HEK293 (cell line): Measurements from ENCODE around the gene PARD3B.

ENCODE experiments used
- CTCF ChIA-PET: fragments of 350-600 bp; formaldehyde crosslinking; extraction: SDS; loops from one replicate; lab custom pipeline; 2021; ENCODE audit warnings: antibody characterized with exemption; lab: Yijun Ruan, JAX
- POLR2A ChIA-PET: fragments of 300-600 bp; formaldehyde crosslinking; extraction: SDS; loops from one replicate; lab custom pipeline; 2020; ENCODE audit warnings: antibody characterized with exemption, inconsistent platforms; lab: Yijun Ruan, JAX
- H3K27ac ChIP-seq: fragments of 200-500 bp; sonication (Bioruptor generic); 2 replicates; pipeline ENCODE4 v1.5.1; 2014; ENCODE audit warnings: low read depth, low read length, control low read depth, inconsistent platforms; ENCODE audit errors: extremely low read depth
- H3K36me3 ChIP-seq, 2 experiments: fragments of 200-500 bp in 1 of 2; sonication (Bioruptor generic) in 1 of 2; 1 replicate in 1 of 2; 2 replicates in 1 of 2; pipeline ENCODE4 v1.5.1; 2014 to 2017; ENCODE audit warnings: inconsistent platforms in 2 of 2, low read length in 2 of 2; ENCODE audit not compliant: control insufficient read depth in 2 of 2, insufficient read depth in 1 of 2
- H3K4me1 ChIP-seq: fragments of 200-500 bp; sonication (Bioruptor generic); 2 replicates; pipeline ENCODE4 v1.5.1; 2014; ENCODE audit warnings: mild to moderate bottlenecking, low read length, inconsistent platforms; ENCODE audit not compliant: control insufficient read depth, insufficient read depth
- H3K4me3 ChIP-seq: 2 replicates; pipeline ENCODE4 v1.5.1; 2011; ENCODE audit warnings: low read depth, mild to moderate bottlenecking, control low read depth, low read length, moderate library complexity
- H3K9me3 ChIP-seq: fragments of 200-500 bp; sonication (Bioruptor generic); 2 replicates; pipeline ENCODE4 v1.5.1; 2014; ENCODE audit warnings: low read depth, low read length, inconsistent platforms; ENCODE audit not compliant: control insufficient read depth, insufficient read depth
- HOXC10 ChIP-seq: sonication (generic); formaldehyde crosslinking; IDR thresholded peaks from 2 replicates; pipeline ENCODE4 v1.8.1; 2023; ENCODE audit warnings: mild to moderate bottlenecking, missing genetic modification reagents
- MZF1 ChIP-seq: fragments of 450-650 bp; formaldehyde crosslinking; IDR thresholded peaks from 2 replicates; pipeline ENCODE4 v1.5.1; 2017; ENCODE audit warnings: missing biosample characterization, missing genetic modification characterization, borderline replicate concordance
- YY1 ChIP-seq: fragments of 450-650 bp; formaldehyde crosslinking; IDR thresholded peaks from 2 replicates; pipeline ENCODE4 v1.5.1; 2018; ENCODE audit warnings: missing biosample characterization, missing genetic modification characterization
- ZBTB1 ChIP-seq: fragments of 450-650 bp; formaldehyde crosslinking; IDR thresholded peaks from 2 replicates; pipeline ENCODE4 v1.5.1; 2016; ENCODE audit warnings: missing biosample characterization, missing genetic modification characterization
- ZNF157 ChIP-seq: fragments of 450-650 bp; formaldehyde crosslinking; IDR thresholded peaks from 2 replicates; pipeline ENCODE4 v1.5.1; 2016; ENCODE audit warnings: missing biosample characterization, missing genetic modification characterization
- ZNF202 ChIP-seq: fragments of 450-650 bp; formaldehyde crosslinking; IDR thresholded peaks from 2 replicates; pipeline ENCODE4 v1.5.1; 2016; ENCODE audit warnings: missing biosample characterization, missing genetic modification characterization, borderline replicate concordance
- ZNF23 ChIP-seq: fragments of 450-650 bp; formaldehyde crosslinking; IDR thresholded peaks from 2 replicates; pipeline ENCODE4 v1.5.1; 2016; ENCODE audit warnings: missing biosample characterization, missing genetic modification characterization, borderline replicate concordance
- ZNF292 ChIP-seq: fragments of 450-650 bp; formaldehyde crosslinking; IDR thresholded peaks from 2 replicates; pipeline ENCODE4 v1.5.1; 2016; ENCODE audit warnings: low read depth, missing biosample characterization, missing genetic modification characterization, borderline replicate concordance
- ZNF324 ChIP-seq: fragments of 450-650 bp; formaldehyde crosslinking; IDR thresholded peaks from 2 replicates; pipeline ENCODE4 v1.5.1; 2016; ENCODE audit warnings: missing biosample characterization, missing genetic modification characterization
- ZNF416 ChIP-seq: fragments of 450-650 bp; formaldehyde crosslinking; IDR thresholded peaks from 2 replicates; pipeline ENCODE4 v1.5.1; 2016; ENCODE audit warnings: missing biosample characterization, missing genetic modification characterization
- ZNF600 ChIP-seq: fragments of 450-650 bp; formaldehyde crosslinking; IDR thresholded peaks from 2 replicates; pipeline ENCODE4 v1.5.1; 2016; ENCODE audit warnings: missing biosample characterization, missing genetic modification characterization
- ZNF664 ChIP-seq: fragments of 450-650 bp; formaldehyde crosslinking; IDR thresholded peaks from 2 replicates; pipeline ENCODE4 v1.5.1; 2016; ENCODE audit warnings: missing biosample characterization, missing genetic modification characterization
- ZNF768 ChIP-seq: fragments of 450-650 bp; formaldehyde crosslinking; IDR thresholded peaks from 2 replicates; pipeline ENCODE4 v1.5.1; 2018; ENCODE audit warnings: missing biosample characterization, mild to moderate bottlenecking, missing genetic modification characterization
- ZNF792 ChIP-seq: fragments of 450-650 bp; formaldehyde crosslinking; IDR thresholded peaks from 2 replicates; pipeline ENCODE4 v1.5.1; 2016; ENCODE audit warnings: missing biosample characterization, missing genetic modification characterization
- ZNF843 ChIP-seq: fragments of 450-650 bp; formaldehyde crosslinking; IDR thresholded peaks from 2 replicates; pipeline ENCODE4 v1.5.1; 2016; ENCODE audit warnings: missing biosample characterization, missing genetic modification characterization
- ZSCAN30 ChIP-seq: fragments of 450-650 bp; IDR thresholded peaks from 2 replicates; pipeline ENCODE4 v1.5.1; 2018; ENCODE audit warnings: missing biosample characterization, mild to moderate bottlenecking, missing genetic modification characterization, moderate library complexity
- TF ChIP-seq, protein P1 (sequence below): fragments of 450-650 bp; formaldehyde crosslinking; IDR thresholded peaks from 2 replicates; pipeline ENCODE4 v1.5.1; 2016; ENCODE audit warnings: missing biosample characterization, missing genetic modification characterization, low read depth
- TF ChIP-seq, protein P2 (sequence below): fragments of 450-650 bp; formaldehyde crosslinking; IDR thresholded peaks from 2 replicates; pipeline ENCODE4 v1.5.1; 2016; ENCODE audit warnings: missing biosample characterization, missing genetic modification characterization
- TF ChIP-seq, protein P3 (sequence below): fragments of 450-650 bp; formaldehyde crosslinking; IDR thresholded peaks from 2 replicates; pipeline ENCODE4 v1.5.1; 2016; ENCODE audit warnings: missing biosample characterization, missing genetic modification characterization

The PARD3B gene

GRCh38 chr2:204744506-204744905 lies 199.2 kb downstream of the PARD3B start:
- Histone ChIP-seq H3K9me3 (no peaks in the 10 kb centered on the region; the same call in 1 of the 2 replicates), H3K4me1 (no peaks in the 10 kb centered on the region), H3K4me3 (no peak overlapping the region)
- CTCF ChIA-PET: no interaction called here
- TF ChIP-seq ZBTB1 (tag by site-specific recombination): no peak
- no peak for TF ChIP-seq ZNF792
- TF ChIP-seq ZSCAN30 (tag by site-specific recombination): no peak
- no peak for TF ChIP-seq HOXC10 (CRISPR knock-in tag)
- no peak for TF ChIP-seq ZNF202 (tag by site-specific recombination)
- no peak for TF ChIP-seq ZNF324 (tag by site-specific recombination)
- TF ChIP-seq, all 188 proteins: peak for 0
- Histone ChIP-seq H3K36me3 (no peaks in the 10 kb centered on the region), H3K27ac (no peak overlapping the region)
- POLR2A ChIA-PET: no interaction called here

- H3K9me3 ChIP-seq: no peaks in the 10 kb centered on the region
- H3K36me3 ChIP-seq: no peaks in the 10 kb centered on the region
- POLR2A ChIA-PET: no interaction called here
- no peaks in the 10 kb centered on the region for H3K4me1 ChIP-seq
- TF ChIP-seq ZNF416 (tag by site-specific recombination) (no peak), ZNF664 (tag by site-specific recombination) (no peak), ZNF843 (tag by site-specific recombination) (no peak), ZNF292 (no peak), ZNF600 (tag by site-specific recombination) (no peak), MZF1 (tag by site-specific recombination) (no peak), ZNF768 (tag by site-specific recombination) (no peak)
- TF ChIP-seq, protein P1, sequence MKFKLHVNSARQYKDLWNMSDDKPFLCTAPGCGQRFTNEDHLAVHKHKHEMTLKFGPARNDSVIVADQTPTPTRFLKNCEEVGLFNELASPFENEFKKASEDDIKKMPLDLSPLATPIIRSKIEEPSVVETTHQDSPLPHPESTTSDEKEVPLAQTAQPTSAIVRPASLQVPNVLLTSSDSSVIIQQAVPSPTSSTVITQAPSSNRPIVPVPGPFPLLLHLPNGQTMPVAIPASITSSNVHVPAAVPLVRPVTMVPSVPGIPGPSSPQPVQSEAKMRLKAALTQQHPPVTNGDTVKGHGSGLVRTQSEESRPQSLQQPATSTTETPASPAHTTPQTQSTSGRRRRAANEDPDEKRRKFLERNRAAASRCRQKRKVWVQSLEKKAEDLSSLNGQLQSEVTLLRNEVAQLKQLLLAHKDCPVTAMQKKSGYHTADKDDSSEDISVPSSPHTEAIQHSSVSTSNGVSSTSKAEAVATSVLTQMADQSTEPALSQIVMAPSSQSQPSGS (tag by site-specific recombination): no peak
- TF ChIP-seq, protein P2, sequence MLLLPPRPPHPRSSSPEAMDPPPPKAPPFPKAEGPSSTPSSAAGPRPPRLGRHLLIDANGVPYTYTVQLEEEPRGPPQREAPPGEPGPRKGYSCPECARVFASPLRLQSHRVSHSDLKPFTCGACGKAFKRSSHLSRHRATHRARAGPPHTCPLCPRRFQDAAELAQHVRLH: no peak
- H3K27ac ChIP-seq: no peak overlapping the region
- no peak overlapping the region for H3K4me3 ChIP-seq
- CTCF ChIA-PET: no interaction called here
Observed at GRCh38 chr2:204748286-204748685, 203.0 kb downstream of the PARD3B start.

DNA sequence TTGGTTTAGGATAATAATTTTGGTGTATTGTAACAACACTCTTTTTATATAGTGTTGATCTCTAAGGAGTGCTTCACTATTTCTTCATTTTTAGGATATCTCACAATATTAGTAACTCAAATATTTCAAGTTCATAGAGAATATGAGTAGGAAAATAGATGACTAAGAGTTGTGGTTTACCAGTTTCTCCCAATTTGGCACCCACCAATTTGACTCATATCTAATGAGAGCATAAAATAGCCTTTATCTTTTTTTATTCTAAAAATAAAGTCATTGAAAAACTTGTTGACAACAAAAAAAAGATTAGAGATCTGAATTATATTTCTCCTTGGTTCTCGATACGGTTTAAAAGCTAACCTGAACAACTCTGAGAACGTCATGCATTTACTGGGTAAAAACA lies 204.0 kb downstream of the PARD3B start:
- no peaks in the 10 kb centered on the region for H3K36me3 ChIP-seq
- ChIA-PET POLR2A (no interaction called here), CTCF (no interaction called here)
- H3K4me1 ChIP-seq: no peaks in the 10 kb centered on the region
- H3K4me3 ChIP-seq: no peak overlapping the region
- H3K27ac ChIP-seq: no peak overlapping the region
- no peak for TF ChIP-seq ZNF157 (tag by site-specific recombination)
- no peak for TF ChIP-seq ZNF23 (tag by site-specific recombination)
- TF ChIP-seq, protein P3, sequence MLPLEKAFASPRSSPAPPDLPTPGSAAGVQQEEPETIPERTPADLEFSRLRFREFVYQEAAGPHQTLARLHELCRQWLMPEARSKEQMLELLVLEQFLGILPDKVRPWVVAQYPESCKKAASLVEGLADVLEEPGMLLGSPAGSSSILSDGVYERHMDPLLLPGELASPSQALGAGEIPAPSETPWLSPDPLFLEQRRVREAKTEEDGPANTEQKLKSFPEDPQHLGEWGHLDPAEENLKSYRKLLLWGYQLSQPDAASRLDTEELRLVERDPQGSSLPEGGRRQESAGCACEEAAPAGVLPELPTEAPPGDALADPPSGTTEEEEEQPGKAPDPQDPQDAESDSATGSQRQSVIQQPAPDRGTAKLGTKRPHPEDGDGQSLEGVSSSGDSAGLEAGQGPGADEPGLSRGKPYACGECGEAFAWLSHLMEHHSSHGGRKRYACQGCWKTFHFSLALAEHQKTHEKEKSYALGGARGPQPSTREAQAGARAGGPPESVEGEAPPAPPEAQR (tag by site-specific recombination): no peak
- no peak for TF ChIP-seq YY1 (tag by site-specific recombination)
- H3K9me3 ChIP-seq: no peaks in the 10 kb centered on the region
